G401.6 (cell line): ENCODE measurements around the gene SETD5.
"Not testable (repeated sequence)": the region's sequence is repeated elsewhere in the genome, so short reads cannot be mapped to it uniquely, and the experiment has no call there.

ENCODE experiments used
- FAIRE-seq: peaks from 2 replicates; lab custom pipeline; 2012; peaks lifted over from hg19 to GRCh38; lab: Jason Lieb, UNC

The SETD5 gene

GRCh38 chr3:9467451-9467850 is 70.0 kb downstream of the SETD5 start:
- FAIRE-seq = no peak

GRCh38 chr3:9468460-9468859 is 71.0 kb downstream of the SETD5 start:
- no peak for FAIRE-seq

- FAIRE-seq = no peak
These were observed 72.6 kb downstream of the SETD5 start for GRCh38 chr3:9469986-9470385.

GRCh38 chr3:9473496-9474065 is 76.2 kb downstream of the SETD5 start:
- no peak for FAIRE-seq

GRCh38 chr3:9474482-9474881 is 77.1 kb downstream of the SETD5 start:
- no peak for FAIRE-seq

- no peak for FAIRE-seq
These were observed 79.5 kb downstream of the SETD5 start for GRCh38 chr3:9476935-9477334.

GRCh38 chr3:9480265-9480664 is 82.8 kb downstream of the SETD5 start:
- no peak for FAIRE-seq

GRCh38 chr3:9485248-9485647 is 87.8 kb downstream of the SETD5 start:
- no peak for FAIRE-seq

- no peak for FAIRE-seq
These were observed 94.1 kb downstream of the SETD5 start for GRCh38 chr3:9491506-9491905.

- not testable (repeated sequence) for FAIRE-seq
These were observed 96.6 kb downstream of the SETD5 start for GRCh38 chr3:9494036-9494435.

- no peak for FAIRE-seq
These were observed 99.5 kb downstream of the SETD5 start for GRCh38 chr3:9496893-9497292.

- no peak for FAIRE-seq
These were observed 100.6 kb downstream of the SETD5 start for GRCh38 chr3:9497821-9498565.

- FAIRE-seq = no peak
These were observed 101.4 kb downstream of the SETD5 start for GRCh38 chr3:9498781-9499180.

GRCh38 chr3:9499455-9500107 is 102.2 kb downstream of the SETD5 start:
- no peak for FAIRE-seq

- FAIRE-seq = no peak
These were observed 103.0 kb downstream of the SETD5 start for GRCh38 chr3:9500108-9501050.

GRCh38 chr3:9501226-9501625 is 103.8 kb downstream of the SETD5 start:
- FAIRE-seq = no peak

GRCh38 chr3:9503283-9503682 is 105.9 kb downstream of the SETD5 start:
- FAIRE-seq = no peak

- no peak for FAIRE-seq
These were observed 110.5 kb downstream of the SETD5 start for GRCh38 chr3:9507586-9508578.

- FAIRE-seq = no peak
These were observed 111.4 kb downstream of the SETD5 start for GRCh38 chr3:9508781-9509180.

GRCh38 chr3:9512456-9513045 is 115.1 kb downstream of the SETD5 start:
- no peak for FAIRE-seq

- FAIRE-seq = no peak
These were observed 116.9 kb downstream of the SETD5 start for GRCh38 chr3:9514306-9514705.
